SK-N-SH (cell line): ENCODE data around the gene VSTM1. TPM values are rescaled to one million over a fixed set of nuclear protein-coding genes. Genes with fewer than 3 reads are reported as not detected.

Experiments used
- CTCF ChIA-PET: fragments of 300-600, 350-600 bp; formaldehyde crosslinking; extraction: SDS; loops from one replicate; lab custom pipeline; 2021; lab: Yijun Ruan, JAX
- POLR2A ChIA-PET: fragments of 350-600 bp; sonication (Branson Sonifier 250); formaldehyde crosslinking; extraction: SDS; loops from one replicate; lab custom pipeline; 2020; ENCODE audit warnings: antibody characterized with exemption, inconsistent platforms; lab: Yijun Ruan, JAX
- DNase-seq: peaks from one replicate; pipeline ENCODE4 v3.0.0; 2012
- H2AFZ ChIP-seq: fragments of 200-600 bp; sonication (generic); 2 replicates; pipeline ENCODE4 v1.8.1; 2016; ENCODE audit warnings: antibody characterized with exemption, mild to moderate bottlenecking, low read depth
- H3F3A ChIP-seq: fragments of 200-600 bp; sonication (generic); replicated peaks from 2 replicates; pipeline ENCODE3; 2016; ENCODE audit warnings: antibody characterized with exemption, mild to moderate bottlenecking; ENCODE audit not compliant: insufficient read depth
- H3K27ac ChIP-seq, 2 experiments: fragments of 200-500 bp in 1 of 2; fragments of 200-600 bp in 1 of 2; sonication (Bioruptor generic) in 1 of 2; sonication (generic), shearing (Covaris generic) in 1 of 2; 2 replicates each; pipeline versions ENCODE4 v1.5.1 to v1.6.1; 2014 to 2016; ENCODE audit warnings: low read depth in 2 of 2, inconsistent platforms in 1 of 2, low read length in 1 of 2, mild to moderate bottlenecking in 1 of 2, mixed read lengths in 1 of 2
- H3K27me3 ChIP-seq: fragments of 200-600 bp; sonication (generic), shearing (Covaris generic); 2 replicates; pipeline ENCODE4 v1.6.1; 2016; ENCODE audit warnings: mixed run types; ENCODE audit not compliant: insufficient read depth
- H3K36me3 ChIP-seq, 2 experiments: fragments of 200-500 bp in 1 of 2; fragments of 200-600 bp in 1 of 2; sonication (Bioruptor generic) in 1 of 2; sonication (generic) in 1 of 2; replicated peaks in 1 of 2; 2 replicates each; pipeline versions ENCODE3 to v1.5.1; 2014 to 2016; ENCODE audit warnings: low read length in 1 of 2, mild to moderate bottlenecking in 1 of 2; ENCODE audit not compliant: insufficient read depth in 2 of 2, control insufficient read depth in 1 of 2
- H3K4me1 ChIP-seq, 2 experiments: fragments of 200-500 bp in 1 of 2; fragments of 200-600 bp in 1 of 2; sonication (Bioruptor generic) in 1 of 2; sonication (generic), shearing (Covaris generic) in 1 of 2; 2 replicates each; pipeline versions ENCODE4 v1.5.1 to v1.6.1; 2014 to 2016; ENCODE audit warnings: low read depth in 1 of 2, low read length in 1 of 2, mixed run types in 1 of 2; ENCODE audit not compliant: insufficient read depth in 2 of 2, control insufficient read depth in 1 of 2
- H3K4me2 ChIP-seq: fragments of 200-600 bp; sonication (generic), shearing (Covaris generic); 2 replicates; pipeline ENCODE4 v1.6.1; 2017; ENCODE audit warnings: mixed run types
- H3K4me3 ChIP-seq, 2 experiments: fragments of 200-500 bp in 1 of 2; fragments of 200-600 bp in 1 of 2; sonication (Bioruptor generic) in 1 of 2; sonication (generic), shearing (Covaris generic) in 1 of 2; 2 replicates each; pipeline versions ENCODE4 v1.5.1 to v1.8.1; 2014 to 2016; ENCODE audit warnings: low read depth in 2 of 2, inconsistent platforms in 1 of 2, low read length in 1 of 2, mild to moderate bottlenecking in 1 of 2, mixed read lengths in 1 of 2, moderate library complexity in 1 of 2
- H3K79me2 ChIP-seq: fragments of 200-600 bp; sonication (generic); 2 replicates; pipeline ENCODE4 v1.8.1; 2017; ENCODE audit warnings: mild to moderate bottlenecking; ENCODE audit not compliant: insufficient read depth
- H3K9ac ChIP-seq: fragments of 200-600 bp; sonication (generic); 2 replicates; pipeline ENCODE4 v1.6.1; 2017; ENCODE audit warnings: mixed run types
- H3K9me2 ChIP-seq: fragments of 200-600 bp; sonication (generic); 2 replicates; pipeline ENCODE4 v1.6.1; 2017; ENCODE audit warnings: mixed run types
- H3K9me3 ChIP-seq: fragments of 200-600 bp; sonication (generic); 2 replicates; pipeline ENCODE4 v1.6.1; 2017; ENCODE audit warnings: mixed run types, mild to moderate bottlenecking, moderate library complexity
- H4K20me1 ChIP-seq: fragments of 200-600 bp; sonication (generic); 2 replicates; pipeline ENCODE4 v1.6.1; 2017; ENCODE audit warnings: mild to moderate bottlenecking, mixed run types; ENCODE audit not compliant: insufficient read depth
- EP300 ChIP-seq, 2 experiments: IDR thresholded peaks; 2 replicates each; pipeline versions ENCODE4 v1.4.0 to v1.6.1; 2012; ENCODE audit warnings: borderline replicate concordance in 1 of 2, low read depth in 1 of 2, low read length in 1 of 2
- FOSL2 ChIP-seq: IDR thresholded peaks from 2 replicates; pipeline ENCODE4 v1.4.0; 2012; ENCODE audit warnings: low read depth, mild to moderate bottlenecking, moderate library complexity, borderline replicate concordance
- FOXM1 ChIP-seq: IDR thresholded peaks from 2 replicates; pipeline ENCODE4 v1.4.0; 2012; ENCODE audit warnings: low read depth, mild to moderate bottlenecking
- GABPA ChIP-seq: IDR thresholded peaks from 2 replicates; pipeline ENCODE4 v1.4.0; 2012; ENCODE audit warnings: low read depth, mild to moderate bottlenecking
- JUND ChIP-seq: IDR thresholded peaks from 2 replicates; pipeline ENCODE4 v1.4.0; 2012
- MXI1 ChIP-seq: IDR thresholded peaks from 2 replicates; pipeline ENCODE4 v1.6.1; 2012; ENCODE audit warnings: mild to moderate bottlenecking, low read depth, low read length, improper control_type of control experiment
- NFIC ChIP-seq: IDR thresholded peaks from 2 replicates; pipeline ENCODE4 v1.4.0; 2012; ENCODE audit warnings: borderline replicate concordance
- POLR2AphosphoS5 ChIP-seq: IDR thresholded peaks from 2 replicates; pipeline ENCODE4 v1.6.1; 2012; ENCODE audit warnings: low read depth, low read length
- RAD21 ChIP-seq: IDR thresholded peaks from 2 replicates; pipeline ENCODE4 v1.6.1; 2012; ENCODE audit warnings: mild to moderate bottlenecking, low read length
- RCOR1 ChIP-seq: fragments of 150-350 bp; IDR thresholded peaks from 2 replicates; pipeline ENCODE4 v1.6.1; 2017; ENCODE audit warnings: antibody characterized with exemption, low read length
- REST ChIP-seq: IDR thresholded peaks from 2 replicates; pipeline ENCODE4 v1.6.1; 2012; ENCODE audit warnings: mild to moderate bottlenecking, low read depth, low read length, moderate library complexity
- RXRA ChIP-seq: IDR thresholded peaks from 2 replicates; pipeline ENCODE4 v1.4.0; 2012; ENCODE audit warnings: low read depth, mild to moderate bottlenecking, borderline replicate concordance
- TAF1 ChIP-seq: IDR thresholded peaks from 2 replicates; pipeline ENCODE4 v1.6.1; 2012; ENCODE audit warnings: low read depth, mild to moderate bottlenecking, low read length, moderate library complexity, borderline replicate concordance
- TCF12 ChIP-seq: IDR thresholded peaks from 2 replicates; pipeline ENCODE4 v1.4.0; 2012
- TEAD4 ChIP-seq: IDR thresholded peaks from 2 replicates; pipeline ENCODE4 v1.4.0; 2012; ENCODE audit warnings: mild to moderate bottlenecking, borderline replicate concordance; ENCODE audit not compliant: insufficient read depth
- YY1 ChIP-seq: IDR thresholded peaks from 2 replicates; pipeline ENCODE4 v1.4.0; 2012; ENCODE audit warnings: low read depth, mild to moderate bottlenecking
- WGBS: methylation state at CpG from one replicate; pipeline ENCODE4 v1.1.6; 2017; ENCODE audit warnings: low lambda C conversion rate; 5-methylcytosine and 5-hydroxymethylcytosine counted together
- polyA plus RNA-seq, 3 experiments: library from polyadenylated mRNA; depleted of rRNA; stranded (reverse); fragments of >200 nt; gene quantifications; 2 replicates each; pipeline ENCODE4 v1.2.3, GENCODE V29; 2012
- TF ChIP-seq, protein P1 (sequence below): IDR thresholded peaks from 2 replicates; pipeline ENCODE4 v1.4.0; 2012; ENCODE audit warnings: low read depth, borderline replicate concordance
- TF ChIP-seq, protein P2 (sequence below): IDR thresholded peaks from 2 replicates; pipeline ENCODE4 v1.4.0; 2012; ENCODE audit warnings: low read depth
- TF ChIP-seq, protein P3 (sequence below): fragments of 200-600 bp; sonication (generic); IDR thresholded peaks from 2 replicates; pipeline ENCODE4 v1.6.1; 2017; ENCODE audit warnings: antibody characterized with exemption, mild to moderate bottlenecking, moderate library complexity

Gene VSTM1
- polyA plus RNA-seq, 1 of the 3 experiments (the other 2 are of a cell fraction) = 0.10 TPM

- no peak overlapping the region for H3K4me3 ChIP-seq
- H3K79me2 ChIP-seq = no peaks in the 10 kb centered on the region
- peak overlapping the region; percentile 19; the same call in 1 of the 2 replicates for H3K9ac ChIP-seq
- CTCF ChIA-PET = interaction anchor here (0.8 to 1.6 kb wide), 7 partner anchors 11 to 263 kb away, joined by 3 to 6 read pairs (median 4); no protein-coding TSS in a partner anchor
- peak overlapping the region in 1 of 2 experiments; percentile 66; a peak in 2 of 4 replicates for H3K27ac ChIP-seq
- H3K36me3 ChIP-seq = no peaks in the 10 kb centered on the region
- H3K4me2 ChIP-seq = peak overlapping the region; percentile 49
- peaks cover 13% of the 10 kb centered on the region for H3F3A ChIP-seq
- no peaks in the 10 kb centered on the region for H3K9me2 ChIP-seq
- peak; percentile 73 for TF ChIP-seq TCF12
- no peak for TF ChIP-seq TAF1
- TF ChIP-seq, protein P1, sequence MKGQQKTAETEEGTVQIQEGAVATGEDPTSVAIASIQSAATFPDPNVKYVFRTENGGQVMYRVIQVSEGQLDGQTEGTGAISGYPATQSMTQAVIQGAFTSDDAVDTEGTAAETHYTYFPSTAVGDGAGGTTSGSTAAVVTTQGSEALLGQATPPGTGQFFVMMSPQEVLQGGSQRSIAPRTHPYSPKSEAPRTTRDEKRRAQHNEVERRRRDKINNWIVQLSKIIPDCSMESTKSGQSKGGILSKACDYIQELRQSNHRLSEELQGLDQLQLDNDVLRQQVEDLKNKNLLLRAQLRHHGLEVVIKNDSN = no peak
- peak in 1 of 2 experiments; percentile 31; a peak in 1 of 4 replicates for TF ChIP-seq EP300 (IDR thresholded peaks at IDR 0.05; ENCODE audit: borderline replicate concordance in 1 of 2, low read depth in 1 of 2, low read length in 1 of 2)
- TF ChIP-seq YY1 = peak; percentile 44; the same call in 1 of the 2 replicates
- TF ChIP-seq, protein P2, sequence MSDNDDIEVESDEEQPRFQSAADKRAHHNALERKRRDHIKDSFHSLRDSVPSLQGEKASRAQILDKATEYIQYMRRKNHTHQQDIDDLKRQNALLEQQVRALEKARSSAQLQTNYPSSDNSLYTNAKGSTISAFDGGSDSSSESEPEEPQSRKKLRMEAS = peak; percentile 82
- 0 out of 2 replicates have a peak, but pooled peaks have one; percentile 23 for TF ChIP-seq POLR2AphosphoS5
- TF ChIP-seq JUND = peak; percentile 59
- no peak for TF ChIP-seq RXRA
- TF ChIP-seq FOSL2 = peak; percentile 89
- TF ChIP-seq, all 33 proteins: peak for 7
- Histone ChIP-seq H3K4me1 (peaks cover 0 to 7% of the 10 kb centered on the region in 2 experiments; a peak in 1 of 4 replicates), H3K9me3 (no peaks in the 10 kb centered on the region), H2AFZ (peak overlapping the region; percentile 23), H3K27me3 (no peaks in the 10 kb centered on the region), H4K20me1 (no peaks in the 10 kb centered on the region)
- POLR2A ChIA-PET = no interaction called here
- no peak for DNase-seq
- 16% methylated on average over 4 of the region's 4 CpGs for WGBS
Measured at GRCh38 chr19:54035215-54036178, 28.2 kb downstream of the VSTM1 start.

GRCh38 chr19:54030895-54031586 lies 32.7 kb downstream of the VSTM1 start:
- no peaks in the 10 kb centered on the region for H3K27me3 ChIP-seq
- H3K36me3 ChIP-seq = no peaks in the 10 kb centered on the region
- H3K9ac ChIP-seq = peak overlapping the region; percentile 18; the same call in 1 of the 2 replicates
- peak overlapping the region; percentile 78 for H2AFZ ChIP-seq
- POLR2A ChIA-PET = no interaction called here
- CTCF ChIA-PET = interaction anchor here (0.6 to 5.2 kb wide), 21 partner anchors 8 to 259 kb away, joined by 3 to 54 read pairs (median 3); partner anchors contain the start of gene NLRP12
- H3K9me3 ChIP-seq = no peaks in the 10 kb centered on the region
- H3K4me1 ChIP-seq = peaks cover 0 to 7% of the 10 kb centered on the region in 2 experiments; a peak in 1 of 4 replicates
- peaks cover 15% of the 10 kb centered on the region for H3F3A ChIP-seq
- H3K9me2 ChIP-seq = no peaks in the 10 kb centered on the region
- peak overlapping the region; percentile 81 for H3K4me2 ChIP-seq
- H3K79me2 ChIP-seq = no peaks in the 10 kb centered on the region
- H3K27ac ChIP-seq = peak overlapping the region in 1 of 2 experiments; percentile 6; a peak in 1 of 4 replicates
- peak overlapping the region; percentile 41 to 56; a peak in 3 of 4 replicates for H3K4me3 ChIP-seq
- DNase-seq = no peak
- H4K20me1 ChIP-seq = no peaks in the 10 kb centered on the region
- WGBS = 7% methylated on average over 13 of the region's 13 CpGs
- TF ChIP-seq FOXM1 (no peak), EP300 (IDR thresholded peaks at IDR 0.05; ENCODE audit: borderline replicate concordance in 1 of 2, low read depth in 1 of 2, low read length in 1 of 2) (no peak), REST (no peak), RCOR1 (no peak), POLR2AphosphoS5 (no peak), RAD21 (peak; percentile 34), NFIC (no peak), TEAD4 (no peak), MXI1 (no peak), GABPA (no peak)
- TF ChIP-seq, protein P3, sequence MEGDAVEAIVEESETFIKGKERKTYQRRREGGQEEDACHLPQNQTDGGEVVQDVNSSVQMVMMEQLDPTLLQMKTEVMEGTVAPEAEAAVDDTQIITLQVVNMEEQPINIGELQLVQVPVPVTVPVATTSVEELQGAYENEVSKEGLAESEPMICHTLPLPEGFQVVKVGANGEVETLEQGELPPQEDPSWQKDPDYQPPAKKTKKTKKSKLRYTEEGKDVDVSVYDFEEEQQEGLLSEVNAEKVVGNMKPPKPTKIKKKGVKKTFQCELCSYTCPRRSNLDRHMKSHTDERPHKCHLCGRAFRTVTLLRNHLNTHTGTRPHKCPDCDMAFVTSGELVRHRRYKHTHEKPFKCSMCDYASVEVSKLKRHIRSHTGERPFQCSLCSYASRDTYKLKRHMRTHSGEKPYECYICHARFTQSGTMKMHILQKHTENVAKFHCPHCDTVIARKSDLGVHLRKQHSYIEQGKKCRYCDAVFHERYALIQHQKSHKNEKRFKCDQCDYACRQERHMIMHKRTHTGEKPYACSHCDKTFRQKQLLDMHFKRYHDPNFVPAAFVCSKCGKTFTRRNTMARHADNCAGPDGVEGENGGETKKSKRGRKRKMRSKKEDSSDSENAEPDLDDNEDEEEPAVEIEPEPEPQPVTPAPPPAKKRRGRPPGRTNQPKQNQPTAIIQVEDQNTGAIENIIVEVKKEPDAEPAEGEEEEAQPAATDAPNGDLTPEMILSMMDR = peak; percentile 82
